Stimulated activated CD4-positive, alpha-beta T cell treated with anti-CD3 and anti-CD28 coated beads, Interleukin-2, amount 100 ng/mL, for 4 hours (primary cell): ENCODE measurements around the gene IL1A.

Experiments
- DNase-seq: peaks from one replicate; pipeline ENCODE4 v3.0.0-alpha.2; 2020; ENCODE audit warnings: low read depth

The IL1A gene

GRCh38 chr2:112726487-112727190 is 57.7 kb downstream of the IL1A start:
- peak; percentile 80 for DNase-seq

DNA sequence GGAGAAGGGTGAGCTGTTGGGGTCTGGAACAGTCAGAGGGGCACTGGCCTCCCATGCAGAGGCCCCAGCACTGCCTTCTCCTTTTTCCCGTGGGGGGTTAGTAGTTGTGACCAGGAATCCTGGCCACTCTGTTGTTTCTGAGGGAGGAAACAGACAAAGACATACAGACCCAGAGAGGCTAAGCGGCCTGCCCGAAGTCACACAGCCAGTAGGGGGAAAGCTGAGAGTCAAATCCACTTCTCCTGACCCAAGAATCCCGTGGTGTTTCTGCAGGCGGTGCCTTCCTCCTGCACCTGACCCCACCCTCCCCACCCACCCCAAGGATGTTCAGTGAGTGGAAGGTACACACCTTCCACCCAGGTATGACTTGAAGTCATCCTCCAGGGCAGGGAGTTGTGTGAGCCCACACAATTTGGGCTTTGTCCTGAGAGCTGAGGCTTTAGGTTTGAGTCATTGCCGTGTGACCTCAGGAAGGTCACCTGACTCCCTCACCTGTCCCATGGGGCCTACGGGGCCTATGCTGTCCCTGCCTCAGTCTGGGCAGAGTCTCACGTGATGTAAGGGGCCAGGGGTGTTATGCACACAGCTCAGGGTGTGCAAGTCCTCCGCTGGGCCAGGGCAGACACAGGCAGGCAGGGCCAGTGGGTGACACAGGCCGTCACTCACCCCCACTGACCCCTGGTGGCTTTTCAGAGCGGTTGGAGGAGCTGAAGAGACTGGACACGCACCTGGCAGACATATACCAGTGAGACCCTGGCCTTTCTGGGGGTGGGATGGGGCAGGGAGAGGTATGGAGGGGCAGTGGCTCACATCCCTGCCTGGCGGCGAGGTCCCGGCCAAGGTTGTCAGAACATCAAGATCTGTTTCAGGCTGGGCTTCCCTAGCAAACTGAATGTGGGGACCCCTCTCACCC is 58.5 kb downstream of the IL1A start:
- DNase-seq: no peak

DNA sequence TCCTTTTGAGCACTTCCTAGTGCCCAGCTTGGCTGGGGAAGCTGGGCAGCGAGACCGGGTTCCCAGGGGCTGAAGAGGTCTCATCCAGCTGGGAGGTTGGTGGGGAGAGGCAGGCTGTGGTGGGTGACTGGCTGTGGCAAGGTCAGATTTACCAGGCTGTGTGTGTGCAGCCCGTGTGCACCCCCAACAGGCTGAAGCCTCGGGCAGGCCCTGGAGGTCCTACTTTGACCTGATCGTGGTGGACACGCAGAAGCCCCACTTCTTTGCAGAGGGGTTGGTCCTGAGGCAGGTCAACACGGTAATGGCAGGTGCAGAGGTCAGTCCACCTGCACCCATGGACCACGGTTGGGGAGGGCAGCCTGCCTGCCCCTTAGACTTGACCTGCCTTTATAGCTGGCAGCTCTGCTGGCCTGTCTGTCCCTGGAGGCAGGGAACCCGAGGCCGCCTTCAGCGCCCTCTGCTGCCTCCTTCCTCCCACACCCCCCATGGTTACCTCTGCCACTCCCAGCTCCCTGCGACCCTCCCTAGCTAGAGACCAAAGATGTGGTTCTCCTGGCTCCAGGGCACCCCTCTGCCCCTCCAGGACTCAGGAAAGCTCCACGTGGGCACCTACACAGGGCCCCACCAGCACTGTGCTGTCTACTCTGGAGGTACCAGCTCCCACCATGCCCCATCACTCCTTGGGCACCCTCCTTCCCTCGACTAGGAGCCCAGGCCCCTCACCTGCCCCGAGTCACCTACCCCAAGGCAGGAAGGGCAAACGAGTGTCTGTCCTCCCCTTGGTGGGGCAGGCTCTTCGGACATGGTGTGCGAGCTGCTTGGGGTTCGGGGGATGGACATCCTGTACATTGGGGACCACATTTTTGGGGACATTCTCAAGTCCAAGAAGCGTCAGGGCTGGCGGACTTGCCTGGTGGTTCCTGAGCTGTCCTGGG is 59.4 kb downstream of the IL1A start:
- no peak for DNase-seq

DNA sequence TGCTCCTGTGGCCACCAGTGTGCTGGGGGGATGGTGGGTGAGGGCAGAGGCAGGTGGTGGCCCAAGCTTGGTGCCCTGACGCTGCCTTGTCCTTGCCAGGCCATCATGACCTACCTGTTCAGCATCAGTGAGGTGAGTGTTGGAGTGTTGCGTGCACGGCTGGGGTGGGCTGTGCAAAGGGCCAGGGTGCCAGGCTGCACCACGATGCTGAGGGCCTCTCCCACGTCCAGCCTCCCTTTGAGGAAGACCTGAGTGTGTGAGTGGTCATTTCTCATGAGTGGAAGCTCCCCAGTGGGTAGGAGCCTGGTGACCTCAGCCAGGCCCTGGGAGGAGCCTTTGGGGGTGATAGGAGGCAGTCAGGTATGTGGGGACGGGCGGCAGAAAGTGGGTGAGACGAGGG is 60.3 kb downstream of the IL1A start:
- DNase-seq: no peak
